HG02870 (cell line): ENCODE data around the gene JMJD7.

Source experiments
- ATAC-seq: cut with Tn5 transposase; IDR thresholded peaks from one replicate; pipeline ENCODE4 v1.9.1; 2021; ENCODE audit warnings: mild to moderate bottlenecking, moderate library complexity; ENCODE audit not compliant: unreplicated experiment

JMJD7 gene

DNA sequence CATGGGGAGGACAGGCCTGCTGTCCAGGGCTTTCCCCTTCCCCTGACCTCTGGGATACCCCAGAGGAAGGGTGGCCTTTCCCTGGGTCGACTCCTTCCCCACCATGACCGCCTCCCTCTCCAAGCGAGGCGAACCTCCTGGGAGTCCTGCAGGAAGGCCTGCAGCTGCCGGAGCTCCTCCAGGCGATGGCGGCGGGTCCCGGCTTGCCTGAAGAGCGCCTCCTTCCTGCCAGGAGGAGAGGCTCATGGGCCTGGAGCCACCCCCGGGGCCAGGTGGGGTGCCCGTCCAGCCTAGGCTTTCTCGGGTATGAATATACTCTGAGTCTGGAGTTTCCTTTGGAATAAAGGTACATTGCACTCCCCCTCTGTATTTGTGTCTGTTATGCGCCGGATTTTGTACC, 30.9 kb downstream of the JMJD7 start:
- ATAC-seq = no peak

DNA sequence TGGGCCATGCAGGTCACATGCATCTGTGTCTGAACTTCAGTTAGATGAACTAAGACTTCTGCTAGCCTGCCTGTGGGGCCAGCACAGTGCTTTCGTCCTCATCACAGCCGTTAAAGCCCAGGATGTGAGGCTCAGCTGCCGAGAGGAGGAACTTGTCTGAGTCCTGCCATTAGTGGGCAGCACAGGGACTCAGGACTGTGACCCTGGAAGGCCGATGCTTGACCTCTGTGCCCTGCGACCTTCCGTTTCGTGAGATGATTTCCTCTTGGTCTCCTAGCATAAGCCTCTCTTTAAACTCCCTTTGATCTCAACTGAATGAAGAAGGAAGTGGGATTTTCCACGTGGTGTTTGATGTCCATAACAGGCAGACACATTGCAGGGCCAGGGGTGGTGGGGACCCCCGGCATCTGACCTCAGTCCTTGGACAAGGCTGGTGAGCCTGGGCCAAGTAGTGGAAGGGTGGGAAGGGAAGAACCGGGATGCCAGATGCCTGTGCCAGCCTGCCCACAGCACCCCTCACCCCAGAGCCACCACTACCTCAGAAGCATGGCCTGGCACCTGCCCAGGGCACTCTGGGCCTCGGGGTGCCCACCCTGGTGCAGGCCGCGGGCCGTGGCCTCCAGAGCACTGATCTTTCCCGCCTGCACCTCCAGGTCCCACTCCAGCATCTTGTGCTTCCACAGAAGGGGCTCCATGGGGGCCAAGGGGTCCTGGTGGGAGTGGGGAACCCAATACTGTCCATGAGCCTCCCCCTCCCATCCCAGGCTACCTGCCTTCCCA, 32.3 kb downstream of the JMJD7 start:
- no peak for ATAC-seq

DNA sequence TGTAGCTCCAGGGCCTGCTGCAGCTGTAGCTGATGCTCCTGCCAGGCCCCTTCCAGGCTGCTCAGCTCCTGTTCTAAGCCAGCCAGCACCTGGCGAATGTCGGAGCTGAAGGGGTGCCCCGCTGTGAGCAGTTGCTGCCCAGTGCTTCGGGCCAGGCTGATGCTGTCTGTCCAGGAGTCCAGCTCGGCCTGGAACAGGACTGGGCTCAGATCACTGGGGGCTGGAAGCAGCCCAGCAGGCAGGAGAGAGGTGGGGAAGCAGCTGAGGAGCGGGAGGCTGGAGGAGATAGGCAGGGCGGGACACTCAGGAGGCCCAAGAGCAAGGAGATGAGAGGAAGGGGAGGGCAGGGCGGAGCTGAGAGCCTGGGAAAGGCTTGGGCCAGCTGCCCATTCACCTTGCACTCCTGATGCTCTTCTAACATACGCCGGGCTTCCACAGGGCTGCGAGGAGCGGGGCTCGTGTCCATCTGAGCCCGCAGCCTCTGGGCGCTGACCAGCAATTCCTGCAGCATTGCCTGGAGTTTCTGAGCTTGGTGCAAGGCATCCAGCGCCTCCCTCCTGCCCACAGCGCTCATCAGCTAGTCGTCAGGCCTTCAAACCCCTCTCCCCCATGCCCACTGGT, 34.0 kb downstream of the JMJD7 start:
- no peak for ATAC-seq

DNA sequence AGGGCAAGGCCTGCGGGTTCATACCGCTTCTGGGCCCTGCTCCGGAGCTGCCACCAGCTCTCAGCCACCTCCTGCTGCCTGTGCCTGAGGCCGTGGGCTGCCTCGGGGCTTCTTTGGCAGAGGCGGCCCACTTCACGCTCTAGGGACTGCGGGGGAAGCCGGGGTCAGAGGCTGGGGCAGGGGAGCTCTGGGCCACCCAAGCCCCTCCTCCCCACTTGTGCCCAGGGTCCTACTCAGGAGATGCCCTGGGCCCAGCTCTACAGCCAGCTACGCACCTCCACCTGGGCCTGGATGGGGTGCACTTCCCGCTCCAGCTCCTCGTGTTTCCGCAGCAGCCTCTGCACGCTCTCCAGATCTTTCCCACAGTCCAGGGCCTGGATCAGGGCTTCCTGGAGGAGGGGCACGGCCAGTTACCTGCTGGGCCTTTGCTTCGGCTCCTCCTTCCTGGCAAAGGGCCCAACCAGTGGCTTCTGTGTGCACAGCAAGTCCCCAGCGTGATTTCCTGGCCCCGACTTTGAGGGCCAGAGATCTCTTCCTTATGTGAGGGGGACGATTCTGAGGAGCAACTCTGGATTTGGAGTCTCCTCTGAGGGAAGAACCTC, 34.7 kb downstream of the JMJD7 start:
- ATAC-seq = no peak

DNA sequence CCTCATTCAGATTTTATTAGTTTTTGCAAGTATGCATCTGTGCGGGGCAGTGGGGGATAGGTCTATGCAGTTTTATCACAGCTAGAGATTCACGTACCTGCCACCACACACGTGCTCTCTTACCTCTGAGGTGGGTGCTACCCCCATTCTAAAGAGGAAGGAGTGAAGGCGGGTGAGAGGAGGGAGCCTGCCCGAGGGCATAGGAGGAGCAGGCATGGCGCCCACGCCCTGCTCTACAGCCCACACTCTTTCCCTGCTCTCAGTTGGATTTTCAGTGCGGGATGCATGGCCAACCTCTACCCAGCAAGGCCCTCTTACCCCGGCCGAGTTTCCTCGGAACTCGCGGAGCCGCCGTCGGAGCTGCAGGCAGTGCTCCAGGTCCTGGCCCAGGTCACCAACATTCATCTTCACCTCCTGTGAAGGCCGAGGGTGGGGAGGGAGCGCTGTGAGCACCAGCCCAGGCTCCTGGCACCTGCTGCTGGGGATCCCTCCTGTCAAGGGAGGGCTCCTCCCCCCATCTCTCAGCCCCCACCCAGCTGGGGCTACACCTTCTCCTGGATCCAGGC, 37.7 kb downstream of the JMJD7 start:
- no peak for ATAC-seq

DNA sequence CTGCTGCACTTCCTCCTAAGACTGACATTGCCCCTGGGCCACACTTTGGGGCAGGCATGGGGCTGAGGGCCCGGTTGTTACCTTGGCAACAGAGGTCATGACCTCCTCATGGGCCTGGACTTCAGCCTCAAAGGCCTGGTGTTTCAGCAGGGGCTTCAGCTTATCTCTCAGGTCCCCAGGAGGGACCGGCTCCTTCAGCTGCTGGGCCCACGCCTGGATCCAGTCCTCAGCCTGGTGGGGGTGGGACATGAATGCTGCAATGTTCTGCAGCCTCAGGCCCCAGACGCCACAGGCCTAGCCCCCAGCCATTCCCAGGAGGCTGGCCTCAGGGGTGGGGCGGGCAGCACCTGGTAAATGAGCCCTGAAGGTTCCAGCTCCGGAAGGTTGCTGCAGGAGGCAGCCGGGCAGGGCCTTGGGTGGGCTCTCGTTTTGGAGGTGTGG, 38.4 kb downstream of the JMJD7 start:
- ATAC-seq = no peak

DNA sequence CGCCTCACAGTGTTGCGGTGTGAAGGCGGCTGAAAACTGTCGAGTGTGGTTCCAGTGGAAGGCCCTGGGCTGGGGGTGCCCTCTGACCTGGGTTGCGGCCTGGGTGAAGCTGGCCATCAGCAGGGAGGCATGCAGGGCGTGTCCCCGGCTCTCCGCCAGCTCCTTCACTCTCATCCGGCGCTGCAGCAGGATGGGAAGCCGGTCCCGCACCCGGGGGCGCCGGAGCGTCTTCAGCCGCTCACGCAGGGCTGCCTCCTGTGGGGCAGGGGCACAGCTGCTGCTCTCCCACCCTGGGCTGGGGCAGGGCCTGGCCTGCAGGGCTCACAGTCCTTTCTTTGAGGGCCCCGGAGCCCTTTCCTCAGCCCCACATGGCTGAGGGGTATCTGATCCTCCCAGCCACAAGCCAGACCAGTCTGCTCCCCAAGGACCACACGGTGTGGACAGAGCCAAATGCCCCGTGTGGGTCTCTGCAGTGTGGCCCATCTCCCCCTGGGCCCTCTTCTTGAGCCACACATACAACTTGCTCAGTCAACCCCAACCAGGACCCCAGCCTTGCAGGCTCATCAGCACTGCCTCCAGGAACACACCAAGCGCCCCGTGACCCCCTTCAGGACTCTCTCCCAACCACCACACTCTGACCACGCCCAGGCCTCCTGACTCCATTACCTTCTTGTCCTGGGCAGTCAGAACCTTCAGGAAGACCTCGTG, 39.1 kb downstream of the JMJD7 start:
- ATAC-seq = no peak

DNA sequence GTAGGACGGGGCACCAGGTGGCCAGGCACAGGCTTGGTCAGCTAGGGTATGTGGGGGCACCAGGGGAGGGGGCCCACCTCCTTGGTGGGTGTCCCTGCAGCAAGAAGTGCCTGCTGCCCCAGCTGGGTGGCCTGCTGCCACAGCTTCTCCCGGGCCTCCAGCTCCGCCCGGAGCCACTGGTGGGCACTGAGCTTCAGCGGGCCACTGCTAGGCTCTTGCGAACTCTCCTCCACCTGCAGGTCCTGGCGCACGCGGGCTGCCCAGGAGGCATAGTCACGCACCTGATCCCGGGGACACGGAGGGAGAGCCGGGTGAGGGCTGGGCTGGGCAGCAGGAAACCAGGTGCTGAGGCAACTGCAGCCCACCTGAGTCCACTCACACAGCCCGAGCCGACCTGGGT, 40.4 kb downstream of the JMJD7 start:
- no peak for ATAC-seq

DNA sequence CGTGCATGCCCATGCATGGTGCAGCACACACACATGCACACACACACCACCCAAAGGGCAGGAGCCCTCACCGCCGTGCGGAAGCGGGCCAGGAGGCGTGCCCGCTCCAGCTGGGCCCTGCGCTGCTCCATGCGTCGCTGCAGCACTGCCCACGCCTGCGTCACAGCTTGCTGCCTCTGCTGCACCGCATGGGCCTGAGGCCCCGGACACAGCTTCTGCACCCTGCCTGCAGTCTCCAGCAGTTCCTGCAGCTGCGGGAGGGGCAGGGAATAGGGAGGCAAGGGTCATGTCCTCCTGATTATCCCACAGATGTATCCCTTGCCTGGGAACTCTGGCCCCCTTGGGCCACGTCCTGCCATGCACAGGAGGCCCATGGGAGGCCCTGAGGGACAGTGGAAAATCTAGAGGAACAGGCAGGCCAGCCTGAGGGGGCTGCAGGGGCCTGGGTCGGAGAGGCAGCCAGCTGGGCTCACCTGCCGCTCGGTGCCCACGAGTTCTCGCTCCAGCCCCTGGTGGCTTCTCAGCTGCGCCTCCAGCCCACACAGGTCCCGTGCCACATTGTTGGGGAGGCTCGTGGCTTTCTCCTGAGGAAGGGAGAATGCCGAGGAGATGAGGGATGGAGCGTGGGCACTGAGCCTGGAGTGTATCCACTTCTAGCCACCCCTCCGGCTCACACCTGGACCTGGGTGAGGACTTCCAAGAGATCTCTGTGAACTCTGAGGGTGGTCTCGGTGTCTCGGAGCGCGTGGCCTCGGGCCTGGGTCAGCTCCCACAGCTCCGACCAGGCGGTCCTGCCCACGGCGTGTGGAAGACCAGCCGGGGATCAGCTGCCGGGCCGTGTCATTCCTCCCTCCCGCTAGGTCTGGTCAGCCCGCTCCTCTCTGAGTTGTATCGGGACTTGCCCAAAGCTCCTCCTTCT, 42.1 kb downstream of the JMJD7 start:
- ATAC-seq = no peak

DNA sequence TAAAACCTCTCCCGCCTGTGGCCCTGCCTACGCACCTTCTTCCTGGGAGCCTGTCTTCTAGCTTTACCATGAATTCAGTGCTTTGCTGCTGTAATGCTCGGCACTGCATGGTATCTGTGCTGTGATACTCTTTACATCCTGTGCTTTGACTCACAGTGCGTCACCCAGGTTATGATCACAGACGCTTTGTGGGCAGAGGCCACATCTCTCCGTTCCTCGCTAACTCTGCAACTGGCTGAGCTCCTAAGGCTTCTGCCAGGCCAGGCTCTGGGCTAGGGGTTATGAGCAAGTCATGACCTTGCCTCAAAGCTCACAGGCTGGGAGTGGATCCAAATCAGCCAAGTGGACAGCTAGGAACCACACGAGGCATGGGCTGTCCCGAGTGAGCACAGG, 42.8 kb downstream of the JMJD7 start:
- ATAC-seq = no peak

DNA sequence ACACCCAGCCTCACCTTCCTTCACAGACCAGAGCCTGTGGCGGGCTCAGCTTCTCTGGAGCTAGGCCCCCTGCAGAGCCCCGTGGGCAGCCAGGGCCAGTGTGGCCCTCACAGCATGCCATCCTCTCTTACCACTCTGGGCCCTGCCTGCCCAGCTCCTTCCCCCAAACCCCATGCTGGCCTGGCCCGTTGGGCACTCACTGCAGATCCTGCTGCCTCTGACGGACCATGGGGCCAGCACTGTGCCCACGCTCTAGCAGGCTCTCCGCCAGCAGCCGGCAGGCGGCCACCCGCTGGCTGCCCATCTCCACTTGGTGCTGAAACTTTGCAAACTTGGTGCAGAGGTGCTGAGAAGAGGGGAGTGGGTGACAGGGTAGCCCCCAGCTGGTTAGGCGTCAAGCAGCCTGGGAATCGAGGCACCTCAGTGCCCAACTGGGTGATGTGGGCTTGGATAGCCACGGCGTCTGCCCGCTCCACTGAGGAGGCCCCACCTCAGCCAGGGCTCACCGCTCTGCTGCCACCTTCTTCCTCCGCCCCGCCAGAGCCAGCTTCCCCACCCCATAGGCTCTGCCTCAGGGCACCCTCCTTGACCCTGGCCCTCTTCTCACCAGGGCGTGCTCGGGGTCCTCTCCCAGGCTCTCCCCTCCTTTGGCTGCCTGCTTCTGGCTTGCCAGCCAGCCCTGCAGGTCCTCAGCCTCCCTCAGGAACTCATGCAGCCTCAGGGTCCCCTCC, 43.4 kb downstream of the JMJD7 start:
- ATAC-seq = no peak

DNA sequence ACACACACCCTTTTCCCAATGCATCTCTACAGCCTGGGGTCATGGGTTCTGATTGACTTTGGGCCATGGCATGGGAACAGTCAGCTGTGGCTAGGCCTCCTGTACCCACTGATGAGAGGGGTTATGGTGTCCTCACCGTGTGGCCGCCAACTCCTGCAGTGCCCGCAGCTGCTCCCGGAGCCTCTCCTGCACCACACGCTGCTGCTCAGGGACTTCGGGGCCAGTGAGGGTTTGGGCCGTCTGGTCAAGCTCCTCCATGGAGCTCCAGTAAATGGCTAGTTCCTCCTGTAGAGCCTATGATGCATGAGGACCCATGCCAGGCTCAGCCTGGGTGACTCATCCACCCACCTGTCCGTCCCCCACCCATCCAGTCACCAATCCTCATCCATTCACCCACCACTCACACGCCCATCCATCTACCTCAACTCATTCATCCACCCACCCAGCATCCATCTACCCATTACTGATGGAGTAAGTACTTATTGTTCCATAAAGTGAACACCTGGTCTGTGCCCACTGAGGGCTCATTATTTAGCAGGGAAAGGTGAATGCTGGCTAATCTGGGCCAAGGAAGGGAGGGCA, 44.4 kb downstream of the JMJD7 start:
- ATAC-seq = no peak

DNA sequence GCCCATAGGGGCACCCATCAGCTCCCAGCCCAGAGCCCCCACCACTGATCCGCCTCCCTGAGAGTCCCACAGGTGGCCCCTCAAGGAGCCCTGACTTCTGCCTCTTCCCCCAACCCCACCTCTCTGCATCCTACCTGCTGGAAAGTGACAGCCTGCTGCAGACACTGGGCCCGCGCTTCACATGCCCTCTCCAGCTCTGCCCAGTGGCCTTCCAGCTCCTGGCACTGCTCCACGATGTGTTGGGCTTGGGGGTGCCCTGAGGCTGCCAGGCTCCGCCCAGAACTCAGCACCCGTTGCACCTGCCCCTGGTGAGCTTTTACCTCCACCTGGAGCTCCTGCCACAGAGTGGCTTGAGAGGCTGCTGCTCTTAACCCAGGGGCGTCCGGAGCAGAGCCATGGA, 45.8 kb downstream of the JMJD7 start:
- no peak for ATAC-seq

DNA sequence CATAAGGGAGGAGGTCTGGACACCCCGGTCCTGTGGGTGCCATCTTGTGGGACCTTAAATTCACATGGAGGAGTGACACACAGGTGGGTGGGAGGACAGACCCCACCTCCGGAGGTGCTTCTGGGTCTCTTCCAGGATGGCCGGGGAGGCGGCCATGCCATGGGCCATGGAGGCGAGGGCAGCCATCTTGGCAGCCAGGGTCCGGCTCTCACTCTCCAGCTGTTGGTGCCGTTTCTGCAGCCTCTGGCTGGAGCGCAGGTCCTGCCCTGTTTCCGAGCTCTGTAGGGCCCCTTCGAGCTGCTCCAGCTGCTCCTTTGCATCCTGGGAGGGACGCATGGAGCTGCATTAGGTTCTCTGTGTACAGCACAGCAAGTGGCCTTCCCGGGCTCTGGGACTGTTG, 46.8 kb downstream of the JMJD7 start:
- no peak for ATAC-seq

DNA sequence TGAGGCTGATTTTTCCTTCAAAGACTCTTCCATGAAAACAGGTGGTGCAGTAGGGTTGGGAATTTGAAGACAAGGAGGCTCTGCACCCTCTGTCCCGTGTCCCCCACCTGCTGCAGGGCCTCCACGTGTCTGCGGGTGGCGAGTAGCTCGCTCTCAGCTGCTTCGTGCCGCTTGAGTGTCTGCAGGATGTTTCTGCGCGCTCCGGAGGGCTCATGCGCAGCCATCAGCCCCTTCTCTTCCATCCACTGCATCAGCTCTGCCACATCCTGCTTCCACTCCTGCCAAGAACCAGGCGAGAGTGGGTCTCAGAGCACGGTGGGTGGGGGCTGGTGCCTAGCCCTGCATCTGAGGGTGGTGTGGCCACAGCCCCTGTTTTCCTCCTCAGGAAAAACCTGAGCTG, 48.1 kb downstream of the JMJD7 start:
- ATAC-seq = no peak

DNA sequence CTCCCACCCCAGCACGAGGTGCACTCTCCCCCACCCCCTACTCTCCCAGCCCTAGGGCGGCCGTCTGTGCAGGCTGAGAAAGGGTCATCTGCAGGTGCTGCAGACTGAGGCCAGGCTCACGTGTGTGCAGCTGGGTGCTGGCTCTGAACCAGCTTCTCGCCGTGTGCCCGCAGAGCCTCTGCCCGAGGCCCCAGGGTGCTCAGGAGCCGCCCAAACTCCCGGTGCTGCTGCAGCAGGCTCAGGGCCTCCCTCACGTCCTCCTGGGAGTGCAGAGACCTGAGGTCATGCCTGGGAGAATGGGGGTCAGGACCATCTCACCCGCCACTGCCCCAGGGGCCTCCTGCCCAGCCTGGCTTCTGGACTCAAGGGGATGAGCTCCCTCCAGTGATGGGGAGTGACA, 48.8 kb downstream of the JMJD7 start:
- ATAC-seq = no peak

DNA sequence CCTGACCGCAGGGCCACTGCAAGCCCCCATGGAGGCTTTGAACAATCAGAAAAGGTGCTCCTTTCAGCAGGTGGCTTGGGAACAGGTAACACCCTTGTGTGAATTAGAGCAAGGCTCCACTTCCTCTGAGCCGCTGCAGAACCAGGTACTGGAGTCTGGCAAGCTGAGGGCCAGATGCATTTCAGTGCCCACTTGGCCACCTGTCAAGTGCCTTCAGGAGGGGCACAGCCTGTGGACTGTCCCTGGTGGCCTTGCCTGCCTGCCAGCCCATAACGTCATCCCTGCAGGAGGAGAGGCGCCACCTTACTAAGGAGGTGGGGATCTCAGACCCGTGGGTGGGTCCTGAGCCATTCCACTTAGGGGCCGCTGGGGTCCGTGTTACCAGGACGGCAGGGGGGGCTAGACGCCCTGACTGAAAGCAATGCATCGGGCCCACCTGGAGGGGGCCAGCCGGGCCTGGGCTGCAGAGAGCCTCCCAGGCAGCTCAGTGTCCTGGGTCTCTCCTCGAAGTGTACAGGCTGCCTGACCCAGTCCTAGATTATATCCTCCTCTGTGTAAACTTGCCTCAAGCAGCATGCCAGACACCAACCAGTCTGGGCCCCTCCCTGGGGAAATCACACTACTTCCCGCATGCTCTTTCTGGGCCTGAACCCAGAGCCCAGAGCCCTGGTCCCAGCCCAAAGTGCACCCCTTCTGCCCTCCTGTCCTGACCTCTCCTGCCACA, 49.9 kb downstream of the JMJD7 start:
- no peak for ATAC-seq

DNA sequence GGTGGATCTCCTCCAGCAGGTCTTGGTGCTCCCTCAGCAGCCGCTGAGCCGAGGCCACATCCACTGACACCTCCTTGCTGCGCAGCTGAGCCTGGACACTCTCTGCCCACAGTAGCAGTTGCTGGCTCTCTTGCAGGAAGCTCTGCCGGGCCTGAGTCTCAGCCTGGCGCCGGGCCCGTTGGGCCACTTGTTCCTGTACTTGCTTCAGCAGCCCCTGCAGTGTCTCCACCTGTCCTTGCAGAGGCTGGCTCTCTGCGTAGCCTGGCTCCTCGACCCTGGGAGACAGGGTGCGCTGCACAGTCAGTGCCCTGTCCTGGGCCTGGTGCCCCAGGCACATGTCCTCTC, 50.4 kb downstream of the JMJD7 start:
- ATAC-seq = no peak

DNA sequence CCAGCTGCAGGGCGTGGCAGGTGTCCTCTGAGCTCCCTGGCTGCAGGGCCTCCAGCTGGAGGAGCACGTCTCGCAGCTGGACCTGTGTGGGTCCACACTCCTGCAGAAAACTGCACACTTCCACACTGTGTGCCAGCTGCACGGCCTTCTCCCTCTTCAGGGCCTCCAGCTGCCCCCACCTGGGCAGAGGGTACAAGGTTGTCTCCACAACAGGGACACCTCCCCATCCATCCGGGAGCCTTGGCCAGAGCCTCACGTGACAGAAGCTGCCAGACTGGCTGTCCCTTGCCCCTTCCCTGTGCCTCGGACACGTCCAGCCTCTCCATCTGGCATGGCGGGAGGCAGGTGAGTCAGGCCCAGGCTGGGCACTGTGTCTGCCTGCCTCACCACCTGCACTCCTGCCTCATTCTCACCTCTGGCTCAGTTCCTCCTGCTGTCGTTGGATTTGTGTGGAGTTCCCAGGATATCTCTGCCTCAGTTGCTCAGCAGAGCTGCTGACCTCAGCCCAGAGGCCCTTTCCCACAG, 51.5 kb downstream of the JMJD7 start:
- ATAC-seq = no peak
